OCI-LY3 (cell line): Measurements from ENCODE around the gene ARMH2.

Experiments used
- H2AFZ ChIP-seq: fragments of 200-600, 300-600 bp; shearing (Covaris generic); 2 replicates; pipeline ENCODE4 v1.6.0; 2014; ENCODE audit warnings: antibody characterized with exemption, low read depth, low read length
- H3K27ac ChIP-seq: fragments of 200-600, 300-600 bp; sonication (generic); 2 replicates; pipeline ENCODE4 v1.5.1; 2014; ENCODE audit warnings: mild to moderate bottlenecking, low read length, moderate library complexity, mixed read lengths
- H3K27me3 ChIP-seq: fragments of 200-600, 300-600 bp; sonication (generic); 2 replicates; pipeline ENCODE4 v1.6.1; 2014; ENCODE audit warnings: low read depth, low read length, mixed read lengths
- H3K36me3 ChIP-seq: fragments of 200-600, 300-600 bp; sonication (generic); replicated peaks from 2 replicates; pipeline ENCODE3; 2014; ENCODE audit warnings: low read depth, low read length, mixed read lengths
- H3K4me1 ChIP-seq: fragments of 300-600, 200-600 bp; sonication (generic); 2 replicates; pipeline ENCODE4 v1.6.1; 2014; ENCODE audit warnings: low read length, mixed read lengths
- H3K4me2 ChIP-seq: fragments of 200-600, 300-600 bp; sonication (generic); 2 replicates; pipeline ENCODE4 v1.6.1; 2014; ENCODE audit warnings: low read length, mixed read lengths
- H3K4me3 ChIP-seq: fragments of 300-600, 200-600 bp; sonication (generic); 2 replicates; pipeline ENCODE4 v1.5.1; 2014; ENCODE audit warnings: antibody characterized with exemption, mild to moderate bottlenecking, low read length, moderate library complexity
- H3K79me2 ChIP-seq: fragments of 300-600, 200-600 bp; shearing (Covaris generic); 2 replicates; pipeline ENCODE4 v1.6.1; 2014; ENCODE audit warnings: mild to moderate bottlenecking, low read length, mixed read lengths
- H3K9ac ChIP-seq: fragments of 300-600, 200-600 bp; shearing (Covaris generic); 2 replicates; pipeline ENCODE4 v1.6.0; 2014; ENCODE audit warnings: mild to moderate bottlenecking, low read length, moderate library complexity
- H3K9me3 ChIP-seq: fragments of 200-600, 300-600 bp; shearing (Covaris generic); 2 replicates; pipeline ENCODE4 v1.6.1; 2014; ENCODE audit warnings: low read length, mixed read lengths; ENCODE audit not compliant: insufficient read depth
- H4K20me1 ChIP-seq: fragments of 200-600, 300-600 bp; sonication (generic); 2 replicates; pipeline ENCODE4 v1.6.1; 2016; ENCODE audit warnings: low read length, mixed read lengths; ENCODE audit not compliant: insufficient read depth
- EZH2phosphoT487 ChIP-seq: fragments of 200-600 bp; shearing (Covaris generic); IDR thresholded peaks from 2 replicates; pipeline ENCODE4 v1.6.1; 2018; ENCODE audit warnings: antibody characterized with exemption, mixed run types, low read depth
- TF ChIP-seq, protein P1 (sequence below): fragments of 200-600, 300-600 bp; sonication (generic); IDR thresholded peaks from 2 replicates; pipeline ENCODE4 v1.5.1; 2014; ENCODE audit warnings: antibody characterized with exemption, low read length, low read depth

ARMH2 gene

DNA sequence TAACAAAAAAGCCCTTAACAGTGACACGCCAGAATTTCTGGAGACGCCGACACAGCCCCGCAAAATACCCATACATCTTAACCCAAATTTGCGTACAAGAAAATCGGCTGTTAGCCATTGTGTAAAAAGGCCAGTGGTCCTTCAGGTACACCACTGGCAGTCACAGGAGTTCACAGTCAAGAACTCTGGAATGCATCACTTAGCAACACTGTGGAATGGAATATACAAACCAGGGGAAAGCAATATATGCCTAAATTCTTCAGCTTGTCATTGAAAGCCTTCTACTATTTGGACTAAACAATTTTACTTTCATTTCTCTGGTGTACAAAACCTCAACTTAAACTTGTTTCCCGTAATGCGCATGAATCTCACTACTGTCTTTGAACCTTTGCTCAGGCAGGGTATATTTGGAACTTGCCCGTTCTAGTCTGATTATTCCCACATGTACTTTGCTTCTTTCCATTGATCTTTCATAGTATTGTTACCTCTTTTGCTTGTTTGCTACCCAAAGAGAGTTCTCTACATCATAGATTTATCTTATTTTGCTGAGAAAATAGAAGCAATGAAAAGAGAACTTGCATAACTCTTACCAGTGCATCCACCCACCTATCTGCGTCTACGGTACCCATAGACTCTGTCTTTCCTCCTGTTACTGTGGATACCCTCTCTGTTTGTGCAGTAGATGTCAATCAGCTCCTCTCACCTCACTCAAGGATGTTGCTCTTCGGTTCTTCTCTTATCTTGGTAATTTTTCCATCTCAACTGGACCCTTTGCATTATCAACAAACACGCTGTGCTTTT is at the start of gene ARMH2:
ARMH2 (minus strand) TSS at position 178 of the 801 bp plus-strand sequence; CDS start at position 118, 60 bp downstream.
- TF ChIP-seq EZH2phosphoT487: no peak
- TF ChIP-seq, protein P1, sequence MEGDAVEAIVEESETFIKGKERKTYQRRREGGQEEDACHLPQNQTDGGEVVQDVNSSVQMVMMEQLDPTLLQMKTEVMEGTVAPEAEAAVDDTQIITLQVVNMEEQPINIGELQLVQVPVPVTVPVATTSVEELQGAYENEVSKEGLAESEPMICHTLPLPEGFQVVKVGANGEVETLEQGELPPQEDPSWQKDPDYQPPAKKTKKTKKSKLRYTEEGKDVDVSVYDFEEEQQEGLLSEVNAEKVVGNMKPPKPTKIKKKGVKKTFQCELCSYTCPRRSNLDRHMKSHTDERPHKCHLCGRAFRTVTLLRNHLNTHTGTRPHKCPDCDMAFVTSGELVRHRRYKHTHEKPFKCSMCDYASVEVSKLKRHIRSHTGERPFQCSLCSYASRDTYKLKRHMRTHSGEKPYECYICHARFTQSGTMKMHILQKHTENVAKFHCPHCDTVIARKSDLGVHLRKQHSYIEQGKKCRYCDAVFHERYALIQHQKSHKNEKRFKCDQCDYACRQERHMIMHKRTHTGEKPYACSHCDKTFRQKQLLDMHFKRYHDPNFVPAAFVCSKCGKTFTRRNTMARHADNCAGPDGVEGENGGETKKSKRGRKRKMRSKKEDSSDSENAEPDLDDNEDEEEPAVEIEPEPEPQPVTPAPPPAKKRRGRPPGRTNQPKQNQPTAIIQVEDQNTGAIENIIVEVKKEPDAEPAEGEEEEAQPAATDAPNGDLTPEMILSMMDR: no peak
- H4K20me1 ChIP-seq: 0 out of 2 replicates have a peak, but pooled peaks cover 3% of the 10 kb centered on the region
- H3K79me2 ChIP-seq: no peaks in the 10 kb centered on the region
- H3K27ac ChIP-seq: no peak within 1 kb of the TSS
- no peaks in the 10 kb centered on the region for H3K27me3 ChIP-seq
- H2AFZ ChIP-seq: no peak within 1 kb of the TSS
- peaks cover 8% of the 10 kb centered on the region for H3K36me3 ChIP-seq
- no peaks in the 10 kb centered on the region for H3K4me1 ChIP-seq
- no peak within 1 kb of the TSS for H3K9ac ChIP-seq
- H3K9me3 ChIP-seq: no peaks in the 10 kb centered on the region
- H3K4me2 ChIP-seq: no peak within 1 kb of the TSS
- no peak within 1 kb of the TSS for H3K4me3 ChIP-seq

DNA sequence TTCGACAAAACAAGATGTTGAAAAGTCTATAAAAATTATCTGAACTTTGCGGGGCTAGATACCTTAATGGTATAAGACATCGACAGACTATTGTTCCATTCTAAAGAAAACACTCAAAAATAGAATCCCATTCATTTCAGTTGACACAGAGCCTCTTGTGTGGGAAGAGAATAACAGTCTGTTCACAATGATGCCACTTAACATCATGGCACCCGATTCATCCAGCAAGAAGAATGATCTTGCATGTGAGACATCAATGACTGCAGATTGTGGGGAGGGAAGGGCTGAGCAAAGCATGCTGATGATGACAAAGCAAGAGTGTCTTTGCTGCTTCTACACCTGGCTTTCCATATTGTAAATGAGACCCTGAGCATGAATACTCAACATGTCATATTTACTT is 49.7 kb upstream of the ARMH2 start:
- no peaks in the 10 kb centered on the region for H3K79me2 ChIP-seq
- peaks cover 67% of the 10 kb centered on the region for H3K36me3 ChIP-seq
- H4K20me1 ChIP-seq: no peaks in the 10 kb centered on the region
- no peaks in the 10 kb centered on the region for H3K9me3 ChIP-seq
- H3K27ac ChIP-seq: no peak overlapping the region
- no peak overlapping the region for H3K9ac ChIP-seq
- H3K27me3 ChIP-seq: no peaks in the 10 kb centered on the region
- no peak overlapping the region for H3K4me3 ChIP-seq
- no peaks in the 10 kb centered on the region for H3K4me1 ChIP-seq
- H3K4me2 ChIP-seq: no peak overlapping the region
- no peak overlapping the region for H2AFZ ChIP-seq
- TF ChIP-seq, protein P1: no peak
- TF ChIP-seq EZH2phosphoT487: no peak

DNA sequence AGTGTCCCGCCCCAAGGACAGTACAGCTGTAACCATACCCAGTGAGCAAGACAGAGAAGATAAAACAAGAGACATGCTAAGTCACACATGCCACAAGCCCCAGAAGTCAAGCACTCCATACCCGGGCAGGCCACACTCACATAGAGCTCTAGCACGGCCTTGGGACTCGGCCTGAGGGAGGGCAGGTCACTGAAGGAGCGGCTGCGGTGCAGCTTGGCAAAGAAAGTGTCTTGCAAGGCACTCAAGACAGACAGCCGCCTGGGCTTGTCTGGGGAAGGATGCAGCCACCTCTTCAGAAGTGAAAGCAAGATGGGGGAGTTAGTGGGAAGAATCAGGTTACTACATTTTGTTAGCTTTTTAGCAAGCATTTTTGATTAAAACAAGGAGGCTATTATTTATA is 48.7 kb upstream of the ARMH2 start:
- H4K20me1 ChIP-seq: no peaks in the 10 kb centered on the region
- H3K27me3 ChIP-seq: no peaks in the 10 kb centered on the region
- H3K36me3 ChIP-seq: peaks cover 66% of the 10 kb centered on the region
- H3K27ac ChIP-seq: no peak overlapping the region
- no peak overlapping the region for H3K4me2 ChIP-seq
- no peaks in the 10 kb centered on the region for H3K79me2 ChIP-seq
- no peaks in the 10 kb centered on the region for H3K4me1 ChIP-seq
- H3K9me3 ChIP-seq: no peaks in the 10 kb centered on the region
- TF ChIP-seq EZH2phosphoT487: no peak
- TF ChIP-seq, protein P1: no peak
- no peak overlapping the region for H3K4me3 ChIP-seq
- no peak overlapping the region for H2AFZ ChIP-seq
- no peak overlapping the region for H3K9ac ChIP-seq

DNA sequence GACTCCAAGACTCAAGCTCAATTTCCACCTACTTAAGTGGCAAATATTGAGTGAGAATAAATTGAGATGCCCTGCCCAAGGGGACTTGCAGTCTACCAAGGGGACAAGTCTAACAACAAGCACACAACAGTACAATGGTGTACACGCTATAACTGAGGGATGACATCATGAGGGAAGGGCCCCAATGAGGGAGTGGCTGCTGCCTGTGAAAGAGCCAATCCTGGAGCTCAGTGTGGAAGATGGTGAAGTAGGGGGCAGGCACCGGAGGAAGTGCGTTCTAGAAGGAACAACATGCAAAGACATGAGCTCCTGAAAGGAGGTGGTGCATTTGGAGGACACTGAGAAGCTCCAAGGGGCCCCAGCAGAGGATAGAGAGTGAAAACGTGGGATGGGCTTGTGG is 46.9 kb upstream of the ARMH2 start:
- no peak overlapping the region for H3K9ac ChIP-seq
- H3K4me1 ChIP-seq: no peaks in the 10 kb centered on the region
- no peaks in the 10 kb centered on the region for H3K27me3 ChIP-seq
- H3K36me3 ChIP-seq: peaks cover 72% of the 10 kb centered on the region
- H2AFZ ChIP-seq: no peak overlapping the region
- H3K4me3 ChIP-seq: no peak overlapping the region
- TF ChIP-seq, protein P1: no peak
- TF ChIP-seq EZH2phosphoT487: no peak
- no peaks in the 10 kb centered on the region for H3K79me2 ChIP-seq
- H3K27ac ChIP-seq: no peak overlapping the region
- H3K9me3 ChIP-seq: no peaks in the 10 kb centered on the region
- H4K20me1 ChIP-seq: peaks cover 3% of the 10 kb centered on the region; the same call in 1 of the 2 replicates
- H3K4me2 ChIP-seq: no peak overlapping the region
